D721Med (cell line): Measurements from ENCODE around the gene SORCS1.
A peak's percentile ranks its signal among the peaks of the same experiment; 100 is the strongest.

Source experiments
- DNase-seq: peaks from one replicate; pipeline ENCODE4 v3.0.0; 2011; ENCODE audit warnings: low spot score; ENCODE audit not compliant: insufficient read length
- FAIRE-seq: peaks from 2 replicates; lab custom pipeline; 2011; peaks lifted over from hg19 to GRCh38; lab: Jason Lieb, UNC
- CTCF ChIP-seq: IDR thresholded peaks from 2 replicates; pipeline ENCODE4 v1.5.1; 2012; ENCODE audit warnings: mild to moderate bottlenecking, control low read depth; ENCODE audit not compliant: insufficient read depth; ENCODE audit errors: missing control alignments

SORCS1 gene

GRCh38 chr10:106577266-106577665, 587.2 kb downstream of the SORCS1 start:
- no peak for FAIRE-seq
- DNase-seq = no peak
- no peak for TF ChIP-seq CTCF

GRCh38 chr10:106576534-106576933, 588.0 kb downstream of the SORCS1 start:
- TF ChIP-seq CTCF = no peak
- DNase-seq (no peak), FAIRE-seq (no peak)

GRCh38 chr10:106573106-106573505, 591.4 kb downstream of the SORCS1 start:
- no peak for DNase-seq
- FAIRE-seq = no peak
- no peak for TF ChIP-seq CTCF

- FAIRE-seq (no peak), DNase-seq (no peak)
These were observed 593.1 kb downstream of the SORCS1 start for GRCh38 chr10:106571192-106571946.

GRCh38 chr10:106570268-106570667, 594.2 kb downstream of the SORCS1 start:
- no peak for TF ChIP-seq CTCF
- DNase-seq = no peak
- no peak for FAIRE-seq

More at GRCh38 chr10:106571192-106571946, 593.1 kb downstream of the SORCS1 start:
- peak; percentile 83 for TF ChIP-seq CTCF

- DNase-seq (no peak), FAIRE-seq (no peak)
- no peak for TF ChIP-seq CTCF
These were observed 596.9 kb downstream of the SORCS1 start for GRCh38 chr10:106567629-106568028.

GRCh38 chr10:106566873-106567272, 597.6 kb downstream of the SORCS1 start:
- no peak for DNase-seq
- no peak for TF ChIP-seq CTCF
- no peak for FAIRE-seq
